GM23338 (cell line): ENCODE results near the gene TGFBR1.

Experiments used
- CTCF ChIP-seq, 2 experiments: fragments of 200-600 bp in 1 of 2; sonication (generic) in 1 of 2; conservative IDR thresholded peaks; 2 replicates each; pipeline versions ENCODE4 v1.5.1 to v1.6.1; 2016 to 2017; ENCODE audit warnings: antibody characterized with exemption in 2 of 2, low read depth in 2 of 2, mild to moderate bottlenecking in 2 of 2, moderate library complexity in 1 of 2
- EZH2 ChIP-seq: fragments of 200-600 bp; sonication (generic); IDR thresholded peaks from one replicate; pipeline ENCODE4 v1.8.0; 2017; ENCODE audit warnings: antibody characterized with exemption, mild to moderate bottlenecking, low read depth; ENCODE audit not compliant: unreplicated experiment
- NANOG ChIP-seq: IDR thresholded peaks from 2 replicates; pipeline ENCODE4 v1.6.1; 2016; ENCODE audit warnings: antibody characterized with exemption, borderline replicate concordance
- TF ChIP-seq, protein P1 (sequence below): IDR thresholded peaks from one replicate; pipeline ENCODE4 v1.6.1; 2018; ENCODE audit warnings: antibody characterized with exemption; ENCODE audit not compliant: unreplicated experiment

- TF ChIP-seq CTCF (conservative IDR thresholded peaks at IDR 0.05; ENCODE audit: low read depth in 2 of 2) (no peak), EZH2 (no peak), NANOG (no peak)
- TF ChIP-seq, protein P1, sequence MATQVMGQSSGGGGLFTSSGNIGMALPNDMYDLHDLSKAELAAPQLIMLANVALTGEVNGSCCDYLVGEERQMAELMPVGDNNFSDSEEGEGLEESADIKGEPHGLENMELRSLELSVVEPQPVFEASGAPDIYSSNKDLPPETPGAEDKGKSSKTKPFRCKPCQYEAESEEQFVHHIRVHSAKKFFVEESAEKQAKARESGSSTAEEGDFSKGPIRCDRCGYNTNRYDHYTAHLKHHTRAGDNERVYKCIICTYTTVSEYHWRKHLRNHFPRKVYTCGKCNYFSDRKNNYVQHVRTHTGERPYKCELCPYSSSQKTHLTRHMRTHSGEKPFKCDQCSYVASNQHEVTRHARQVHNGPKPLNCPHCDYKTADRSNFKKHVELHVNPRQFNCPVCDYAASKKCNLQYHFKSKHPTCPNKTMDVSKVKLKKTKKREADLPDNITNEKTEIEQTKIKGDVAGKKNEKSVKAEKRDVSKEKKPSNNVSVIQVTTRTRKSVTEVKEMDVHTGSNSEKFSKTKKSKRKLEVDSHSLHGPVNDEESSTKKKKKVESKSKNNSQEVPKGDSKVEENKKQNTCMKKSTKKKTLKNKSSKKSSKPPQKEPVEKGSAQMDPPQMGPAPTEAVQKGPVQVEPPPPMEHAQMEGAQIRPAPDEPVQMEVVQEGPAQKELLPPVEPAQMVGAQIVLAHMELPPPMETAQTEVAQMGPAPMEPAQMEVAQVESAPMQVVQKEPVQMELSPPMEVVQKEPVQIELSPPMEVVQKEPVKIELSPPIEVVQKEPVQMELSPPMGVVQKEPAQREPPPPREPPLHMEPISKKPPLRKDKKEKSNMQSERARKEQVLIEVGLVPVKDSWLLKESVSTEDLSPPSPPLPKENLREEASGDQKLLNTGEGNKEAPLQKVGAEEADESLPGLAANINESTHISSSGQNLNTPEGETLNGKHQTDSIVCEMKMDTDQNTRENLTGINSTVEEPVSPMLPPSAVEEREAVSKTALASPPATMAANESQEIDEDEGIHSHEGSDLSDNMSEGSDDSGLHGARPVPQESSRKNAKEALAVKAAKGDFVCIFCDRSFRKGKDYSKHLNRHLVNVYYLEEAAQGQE = no peak
Observed at GRCh38 chr9:99147177-99147576, 42.3 kb downstream of the TGFBR1 start.
